Measurements from ENCODE around the gene FAM3B.

DNA sequence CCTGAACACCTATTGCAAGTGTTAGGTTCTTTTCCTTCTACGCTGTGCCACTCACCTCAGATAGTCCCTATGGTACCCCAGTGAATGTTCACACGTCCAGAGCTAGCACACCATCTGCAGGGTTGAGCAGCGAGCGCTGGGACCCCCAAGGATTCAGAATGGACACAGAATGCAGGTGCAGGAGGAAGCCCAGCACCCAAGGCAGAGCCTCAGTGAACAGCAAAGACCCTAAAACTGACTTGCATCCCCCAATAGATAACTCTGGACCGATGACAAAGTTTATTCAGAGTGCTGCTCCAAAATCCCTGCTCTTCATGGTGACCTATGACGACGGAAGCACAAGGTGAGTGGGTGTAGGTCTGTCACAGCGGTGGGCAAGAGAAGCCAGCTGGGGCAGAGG, 30.2 kb downstream of the FAM3B start:
- TF ChIP-seq POLR2A (IDR thresholded peaks at IDR 0.05; ENCODE audit: low read depth, low read length) (no peak), TAF1 (IDR thresholded peaks at IDR 0.05; ENCODE audit: borderline replicate concordance, low read depth, low read length) (no peak)

Measured in GM12892 (cell line).